Smooth muscle cell of the umbilical artery (primary cell): ENCODE measurements around the gene TAF1D. TPM values are rescaled to one million over a fixed set of nuclear protein-coding genes. Genes with fewer than 3 reads are reported as not detected.

ENCODE experiments used
- total RNA-seq: library from RNA; depleted of rRNA; stranded (reverse); fragments of >200 nt; gene quantifications from 2 replicates; pipeline ENCODE4 v1.2.3, GENCODE V29; 2014

The TAF1D gene, protein sequence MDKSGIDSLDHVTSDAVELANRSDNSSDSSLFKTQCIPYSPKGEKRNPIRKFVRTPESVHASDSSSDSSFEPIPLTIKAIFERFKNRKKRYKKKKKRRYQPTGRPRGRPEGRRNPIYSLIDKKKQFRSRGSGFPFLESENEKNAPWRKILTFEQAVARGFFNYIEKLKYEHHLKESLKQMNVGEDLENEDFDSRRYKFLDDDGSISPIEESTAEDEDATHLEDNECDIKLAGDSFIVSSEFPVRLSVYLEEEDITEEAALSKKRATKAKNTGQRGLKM
- total RNA-seq, result 158 and 289 TPM in 2 replicates

DNA sequence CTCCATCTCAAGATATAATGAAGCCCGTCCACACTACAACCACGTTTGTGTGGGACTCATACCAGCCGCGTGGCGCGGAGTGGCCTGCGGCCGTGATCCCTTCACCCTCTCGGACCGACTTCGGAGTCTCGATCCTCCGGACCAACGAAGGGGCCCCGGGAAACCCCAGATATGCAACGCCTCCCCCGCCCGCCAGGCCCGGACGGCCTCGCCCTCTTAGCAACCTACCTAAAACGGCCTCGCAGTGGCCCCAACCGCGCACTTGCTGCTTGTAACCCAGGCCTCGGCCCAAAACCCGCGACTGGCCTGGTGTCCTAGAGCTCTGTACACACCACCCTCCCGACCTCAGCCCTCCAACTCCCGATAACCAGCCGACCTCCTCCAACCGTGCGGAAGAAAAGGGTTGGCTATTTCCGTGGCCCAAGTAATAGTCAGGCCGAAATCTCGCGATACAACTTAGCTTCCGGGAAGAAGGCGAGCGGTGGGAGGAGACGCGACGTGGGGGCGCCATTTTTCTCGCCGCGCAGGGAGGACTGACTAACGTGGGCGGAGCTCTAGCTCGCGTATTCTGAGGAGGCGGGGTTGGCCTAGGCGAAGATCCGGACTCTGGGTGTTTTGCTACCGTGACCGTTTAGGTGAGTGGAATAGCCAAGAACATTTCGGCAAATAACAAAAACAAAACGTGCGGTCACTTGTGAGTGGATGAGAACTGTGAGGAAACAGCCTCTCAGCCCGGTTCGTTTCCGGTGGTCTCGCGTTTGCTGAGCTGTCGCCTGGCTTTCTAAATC, at the start of gene TAF1D, which contains the start of gene C11orf54:
TSS of gene TAF1D (minus strand) at position 402 of the 788 bp plus-strand sequence. CDS start 2,191 bp downstream, outside the sequence.
TSS of gene C11orf54 (plus strand) at position 579 of the 788 bp plus-strand sequence. CDS start 5,722 bp downstream, outside the sequence.

GRCh38 chr11:93784145-93784934, 43.0 kb upstream of the TAF1D start, which contains the start of gene MED17:
TSS of gene MED17 (plus strand) at chr11:93784282. CDS start at chr11:93784514, 232 bp downstream.

Other genes with a start within 250 kb of the TAF1D start
- 5.2 and 14.6 TPM in 2 replicates for gene SMCO4, start 198.1 kb downstream of the TAF1D start, total RNA-seq
- gene CEP295, start 79.8 kb downstream of the TAF1D start, total RNA-seq, result 12.2 and 22.3 TPM in 2 replicates
- 20.8 and 21.8 TPM in 2 replicates for gene C11orf54, start 177 bp upstream of the TAF1D start, total RNA-seq
- gene MED17, start 42.8 kb upstream of the TAF1D start, total RNA-seq, result 33.9 and 35.4 TPM in 2 replicates
- 0.32 TPM in 1 of 2 replicates, not detected in the other for gene VSTM5, start 109.1 kb upstream of the TAF1D start, total RNA-seq